Activated CD4-positive, alpha-beta T cell treated with anti-CD3 and anti-CD28 coated beads for 48 hours (primary cell): ENCODE data around the gene ABLIM3.
"Not testable (repeated sequence)": the region's sequence is repeated elsewhere in the genome, so short reads cannot be mapped to it uniquely, and the experiment has no call there.

Source experiments
- DNase-seq: peaks from one replicate; pipeline ENCODE4 v3.0.0-alpha.2; 2020

ABLIM3 gene

DNA sequence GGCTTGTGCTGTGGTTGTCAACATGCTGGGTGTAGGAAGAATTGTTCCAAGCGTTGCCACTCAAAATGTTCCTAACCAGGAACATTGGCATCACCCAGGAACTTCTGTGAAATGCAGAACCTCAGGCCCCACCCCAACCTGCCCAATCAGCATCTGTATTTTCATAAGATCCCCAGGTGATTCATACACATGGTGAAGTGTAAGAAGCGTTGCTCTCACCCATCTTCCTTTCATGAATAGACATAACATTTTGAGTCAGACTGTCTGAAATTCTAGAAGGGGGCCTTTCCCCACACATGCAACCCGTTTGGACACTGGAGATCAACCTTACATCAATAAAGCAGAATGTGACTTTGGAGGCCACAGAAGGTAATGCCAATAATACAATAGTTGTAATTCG lies 121.0 kb downstream of the ABLIM3 start:
- DNase-seq, result no peak

DNA sequence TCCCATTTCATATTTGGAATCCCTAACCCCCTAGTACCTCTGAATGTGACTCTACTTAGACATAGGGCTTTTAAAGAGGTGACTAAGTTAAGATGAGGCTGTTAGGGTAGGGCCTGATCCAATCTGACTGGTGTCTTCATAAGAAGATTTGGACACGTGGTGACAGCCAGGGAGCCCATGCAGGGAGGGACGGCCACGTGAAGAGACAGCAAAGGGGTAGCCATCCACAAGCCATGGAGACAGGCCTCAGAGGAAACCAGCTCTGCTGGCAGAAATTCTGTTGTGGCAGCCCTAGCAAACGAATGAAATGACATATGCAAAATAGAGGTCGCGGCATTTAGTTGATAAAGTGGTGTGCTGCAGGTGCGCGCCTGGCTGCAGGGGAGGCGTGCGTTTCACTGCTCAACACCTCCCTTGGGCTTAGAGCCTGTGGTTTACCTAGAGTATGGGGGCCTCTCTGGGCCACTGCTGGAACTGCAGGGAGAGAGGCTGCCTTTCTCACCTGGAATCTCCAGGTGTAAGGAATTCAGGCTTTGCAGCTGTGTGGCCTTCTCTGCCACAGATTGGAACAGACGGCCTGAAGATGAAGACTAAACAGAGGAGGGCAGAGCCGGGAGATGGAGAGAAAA lies 123.3 kb downstream of the ABLIM3 start:
- peak; percentile 55 for DNase-seq

DNA sequence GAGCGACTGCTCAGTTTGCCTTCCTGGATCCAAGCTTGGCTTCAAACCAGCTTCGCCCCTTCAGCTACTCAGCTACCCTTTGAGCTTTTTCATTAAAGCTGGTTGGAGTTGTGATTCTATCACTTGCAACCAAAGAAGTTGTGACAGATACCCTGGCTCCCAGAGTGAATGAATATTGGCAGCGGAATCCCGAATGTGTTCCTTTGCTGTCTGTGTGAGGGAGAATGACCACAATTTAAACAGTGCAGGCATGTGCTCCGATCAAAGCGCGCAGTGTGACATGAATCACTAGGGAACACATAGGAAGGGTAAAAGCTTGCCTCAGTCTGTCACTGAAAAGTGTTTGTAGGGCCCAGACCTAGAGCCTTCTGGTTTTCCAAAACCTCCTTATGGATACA lies 123.8 kb downstream of the ABLIM3 start:
- DNase-seq, result no peak

DNA sequence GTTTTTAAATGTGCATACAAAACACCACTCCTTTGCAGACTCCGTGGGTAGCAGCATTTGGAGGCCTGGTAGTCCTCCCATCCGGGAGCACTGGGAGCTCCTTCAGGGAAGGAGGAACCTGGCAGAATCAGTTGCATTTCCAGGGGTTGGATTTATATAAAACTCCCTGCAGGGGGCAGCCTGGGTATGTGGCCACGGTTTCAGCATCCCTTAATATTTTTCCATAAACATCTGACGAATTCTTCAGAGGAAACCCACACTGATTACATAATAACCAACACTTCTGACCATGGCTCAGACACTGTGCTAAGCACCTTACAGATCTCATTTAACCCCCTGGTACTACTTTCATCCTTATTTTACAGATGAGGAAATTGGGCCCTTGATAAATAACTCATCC lies 124.3 kb downstream of the ABLIM3 start:
- no peak for DNase-seq

DNA sequence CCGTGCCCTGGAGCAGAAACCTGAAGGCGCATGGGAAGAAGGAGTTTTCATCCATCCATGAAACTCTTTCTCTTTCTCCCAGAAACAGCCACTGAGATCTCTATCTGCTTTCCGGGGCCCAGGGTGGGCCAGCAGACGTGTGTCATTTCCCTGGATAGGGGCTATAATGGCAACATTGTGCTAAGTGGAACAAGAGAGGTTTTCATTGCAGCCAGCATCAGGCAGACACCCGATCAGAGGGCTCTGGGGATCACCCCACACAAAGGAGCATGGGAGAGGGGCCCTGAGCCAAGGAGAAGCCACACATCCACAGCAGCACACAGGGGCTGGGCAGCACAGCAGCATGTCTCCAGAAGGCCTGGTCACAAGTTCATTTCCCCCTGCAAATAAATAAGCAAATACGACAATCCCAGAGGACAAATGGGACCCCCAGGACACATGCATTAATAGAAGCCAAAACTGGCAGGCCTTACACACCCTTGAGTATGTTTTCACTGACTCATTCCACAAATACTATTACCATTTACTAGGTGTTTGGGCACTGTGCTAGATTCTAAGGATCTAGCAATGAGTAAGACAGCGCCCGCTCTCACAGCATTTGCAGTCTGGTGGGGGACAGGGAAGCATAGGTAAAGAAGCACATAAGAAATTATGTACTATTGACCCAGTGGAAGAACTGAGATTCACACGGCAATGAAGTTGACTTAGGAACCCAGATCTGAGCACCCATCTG lies 126.1 kb downstream of the ABLIM3 start:
- DNase-seq, result no peak

DNA sequence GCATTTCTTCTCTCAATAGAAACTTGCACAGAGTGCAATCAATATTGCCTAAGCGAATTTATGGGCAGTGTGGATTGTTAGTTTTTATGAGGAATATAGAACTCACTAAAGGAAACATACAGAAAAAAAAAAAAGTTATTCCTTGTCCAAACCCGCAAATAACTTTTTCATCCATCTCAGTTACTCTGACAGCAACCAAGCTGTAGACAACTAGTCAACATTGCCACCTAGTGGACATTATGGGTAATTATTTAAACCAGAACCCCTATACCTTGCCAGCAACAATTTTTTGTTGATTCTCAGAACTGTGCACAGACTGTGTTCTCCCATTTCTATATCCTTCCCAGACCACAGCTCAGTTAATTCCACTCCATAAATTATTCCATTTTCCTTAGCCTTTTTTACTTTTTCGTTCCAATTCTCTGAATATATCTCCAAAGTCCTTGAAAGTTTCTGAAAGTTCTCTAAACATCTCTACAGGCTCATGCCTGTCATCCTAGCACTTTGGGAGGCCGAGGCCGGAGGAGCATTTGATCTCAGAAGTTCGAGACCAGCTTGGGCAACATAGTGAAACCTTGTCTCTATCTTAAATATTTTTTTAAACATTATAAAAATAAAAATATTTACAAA lies 127.8 kb downstream of the ABLIM3 start:
- DNase-seq, result no peak

DNA sequence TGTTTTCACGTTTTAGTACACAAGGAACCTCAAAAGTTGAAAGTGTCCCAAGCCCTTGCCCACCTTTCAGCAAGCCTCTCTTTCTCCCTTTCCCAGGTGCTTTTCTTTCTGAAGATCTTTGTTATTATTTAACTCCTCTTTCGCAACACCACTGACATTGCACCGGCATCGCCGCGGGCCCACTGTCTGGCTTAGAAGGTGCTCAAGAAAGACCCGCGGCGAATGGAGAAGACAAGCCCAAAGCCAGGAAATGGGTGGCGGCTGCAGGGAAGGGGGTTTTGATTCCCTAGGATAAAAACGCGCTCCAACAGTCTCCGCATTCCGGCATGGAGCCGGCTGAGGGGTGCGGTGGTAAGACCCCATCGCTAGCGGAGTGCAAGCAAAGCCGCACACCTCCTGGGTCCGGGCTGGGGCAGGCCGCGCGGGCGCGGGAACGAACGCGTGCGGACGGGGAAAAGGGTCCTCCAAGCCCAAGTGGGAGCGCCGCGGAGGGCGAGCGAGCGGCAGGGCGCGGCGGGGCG lies 130.0 kb downstream of the ABLIM3 start:
- no peak for DNase-seq

DNA sequence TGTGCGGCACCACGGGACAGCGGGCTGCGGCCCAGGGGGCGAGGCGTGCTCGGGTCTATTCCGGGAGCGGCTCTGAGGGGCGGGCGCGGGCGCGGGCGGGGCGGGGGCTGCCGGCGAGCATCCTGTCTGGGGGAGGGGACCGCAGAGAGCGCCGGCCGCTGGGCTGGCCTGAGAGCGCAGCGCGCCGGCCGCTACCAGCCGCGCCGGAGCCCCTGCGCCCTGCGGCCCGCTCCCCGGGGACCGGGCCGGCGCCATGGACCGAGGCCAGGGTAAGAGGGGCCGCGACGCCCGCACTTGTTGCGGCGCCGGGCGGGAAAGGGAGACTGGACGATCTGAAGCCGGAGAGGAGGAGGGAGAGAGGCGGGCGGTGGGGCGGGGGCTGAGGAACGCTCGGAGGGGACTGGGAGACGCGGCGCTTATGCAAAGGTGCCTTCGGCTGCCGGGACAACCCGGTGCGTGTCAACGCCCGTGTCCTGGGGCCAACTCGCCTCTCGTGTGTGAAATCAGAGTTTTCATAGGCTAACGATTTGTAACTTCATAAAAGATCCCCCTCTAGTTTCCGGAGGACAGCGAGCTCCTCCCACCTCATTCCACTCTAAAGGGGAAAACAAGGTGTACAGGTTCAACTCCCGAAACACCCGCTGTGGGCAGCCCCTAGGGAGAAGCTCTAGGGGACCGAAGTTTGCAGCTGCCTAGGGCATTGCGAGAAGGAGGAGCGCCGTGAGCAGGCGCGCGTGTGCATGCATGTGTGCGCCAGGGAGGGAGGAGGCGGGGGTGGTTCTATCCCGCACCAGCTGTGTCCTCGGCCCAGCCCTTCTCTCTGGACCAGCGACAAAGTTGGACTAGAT lies 130.6 kb downstream of the ABLIM3 start, which contains the start of gene AFAP1L1:
TSS of gene AFAP1L1 (plus strand) at position 144 of the 848 bp plus-strand sequence. CDS start at position 254, 110 bp downstream.
- peak; percentile 27 for DNase-seq

DNA sequence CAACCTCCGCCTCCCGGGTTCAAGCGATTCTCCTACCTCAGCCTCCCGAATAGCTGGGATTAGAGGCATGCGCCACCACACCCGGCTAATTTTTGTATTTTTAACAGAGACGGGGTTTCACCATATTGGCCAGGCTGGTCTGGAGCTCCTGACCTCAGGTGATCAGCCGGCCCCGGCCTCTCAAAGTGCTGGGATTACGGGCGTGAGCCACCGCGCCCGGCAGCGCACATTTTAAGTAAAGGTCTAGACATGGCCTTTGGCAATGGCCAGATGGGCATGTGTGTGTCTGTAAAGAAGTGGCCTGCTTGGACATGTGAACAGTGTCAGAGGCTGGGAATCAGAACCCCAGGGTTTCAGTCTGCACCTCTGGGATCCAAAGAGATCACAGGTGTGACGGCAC lies 131.5 kb downstream of the ABLIM3 start:
- DNase-seq, result not testable (repeated sequence)

DNA sequence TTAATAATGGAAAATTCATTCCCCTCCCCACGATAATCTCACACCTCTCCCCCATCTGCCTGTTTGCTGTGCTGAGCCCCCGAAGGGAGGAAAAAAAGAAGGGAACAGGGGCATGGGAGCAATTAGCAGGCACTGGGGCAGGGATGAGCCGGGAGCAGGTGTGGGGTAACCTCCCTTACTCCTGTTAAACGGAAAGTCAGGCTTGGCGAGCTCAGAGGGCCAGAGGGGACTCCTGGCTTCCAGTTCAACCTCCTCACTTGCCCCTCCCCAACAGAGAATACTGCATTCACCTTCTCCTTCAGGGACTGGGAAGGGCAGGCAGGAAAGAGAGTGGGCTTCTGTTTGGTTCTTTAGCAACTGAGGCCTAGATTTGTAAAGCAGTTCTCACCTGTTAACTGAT lies 131.9 kb downstream of the ABLIM3 start:
- DNase-seq, result no peak

DNA sequence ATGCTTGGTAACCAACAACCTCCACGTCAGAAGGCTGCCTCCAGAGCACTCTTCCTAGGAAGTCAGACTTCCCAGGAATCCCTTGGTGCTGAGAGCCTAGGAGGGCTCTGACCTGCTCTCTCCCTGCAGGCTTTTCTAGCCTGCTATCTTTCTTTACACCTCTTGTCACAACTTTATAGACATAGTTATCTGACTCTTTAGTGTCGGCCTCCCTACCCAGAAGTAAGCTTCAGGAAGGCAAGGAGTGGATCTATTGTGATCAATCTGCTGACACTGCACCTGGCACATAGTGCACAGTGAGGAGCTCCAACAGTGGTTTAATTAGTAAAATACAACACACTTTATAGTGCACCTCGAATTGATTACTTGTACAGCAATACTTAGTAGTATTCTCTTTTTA lies 132.7 kb downstream of the ABLIM3 start:
- no peak for DNase-seq

DNA sequence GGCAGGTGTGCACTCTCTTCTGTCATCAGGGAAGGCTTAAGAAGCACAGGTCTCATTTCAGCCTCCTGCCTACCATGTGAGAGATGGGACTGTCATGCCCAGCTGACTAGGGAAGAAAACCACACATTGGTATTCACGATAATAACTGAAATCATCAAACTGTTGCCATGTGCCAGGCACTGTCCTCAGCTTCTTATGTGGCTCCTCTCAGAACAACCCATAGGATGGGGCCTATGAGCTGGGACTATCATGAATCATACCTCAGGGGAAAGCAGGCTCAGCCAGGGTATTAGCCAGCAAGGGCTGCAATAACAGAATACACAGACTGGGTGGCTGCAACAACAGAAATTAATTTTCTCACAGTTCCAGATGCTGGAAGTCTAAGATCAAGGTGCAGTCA lies 133.6 kb downstream of the ABLIM3 start:
- no peak for DNase-seq

DNA sequence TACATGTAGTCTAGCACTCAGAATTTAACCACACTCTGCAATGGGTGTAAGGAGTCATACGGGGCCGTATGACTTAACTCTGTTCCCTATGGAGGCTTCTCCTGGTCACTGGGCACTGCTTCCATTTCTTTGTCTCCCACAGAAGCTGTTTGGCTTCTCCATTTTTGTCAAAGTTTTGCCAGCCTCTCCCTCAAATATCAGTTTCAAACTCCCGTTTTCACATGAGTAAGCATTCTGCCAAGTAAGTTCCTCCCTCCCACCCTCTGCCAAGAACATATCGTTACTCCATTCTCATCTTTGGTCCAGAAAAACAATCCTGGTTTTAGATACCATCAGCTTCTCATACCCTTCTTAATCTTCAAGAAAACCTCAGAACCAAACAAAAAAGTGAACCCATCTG lies 136.5 kb downstream of the ABLIM3 start:
- no peak for DNase-seq

DNA sequence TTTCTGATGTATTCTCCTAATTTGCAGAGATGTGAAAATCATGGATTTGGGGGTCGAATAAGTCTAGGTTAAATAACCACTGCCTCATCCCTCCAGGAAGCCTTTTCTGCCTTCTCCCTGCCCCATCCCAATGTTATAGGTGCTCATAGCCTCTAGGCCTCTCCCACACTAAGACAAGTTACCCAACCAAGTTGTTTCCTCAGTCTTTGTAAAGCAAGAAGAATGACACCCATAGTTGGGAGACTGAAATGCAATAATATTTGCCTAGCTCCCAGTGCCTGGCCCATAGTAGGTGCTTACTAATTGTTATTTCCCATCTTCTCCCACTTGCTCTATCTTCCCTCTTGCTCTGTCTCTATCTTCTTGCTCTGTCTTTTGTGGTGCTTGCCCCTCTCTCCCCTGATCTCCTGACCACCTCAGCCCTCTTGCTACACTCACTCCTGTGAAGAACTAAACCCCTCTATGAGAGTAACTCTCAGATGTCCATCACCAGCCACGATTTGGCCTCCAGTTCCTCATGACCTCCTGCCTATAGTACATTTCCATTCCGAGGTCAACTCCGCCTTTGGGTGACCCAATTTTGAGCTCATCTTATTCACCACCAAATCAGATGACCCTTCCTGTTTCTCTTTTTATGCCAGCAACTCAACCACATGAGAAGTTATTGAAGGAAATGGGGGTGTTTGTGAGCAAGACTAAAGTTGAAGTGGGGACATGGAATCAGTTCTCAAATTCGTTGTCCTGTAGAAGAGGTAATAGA lies 137.3 kb downstream of the ABLIM3 start:
- no peak for DNase-seq

DNA sequence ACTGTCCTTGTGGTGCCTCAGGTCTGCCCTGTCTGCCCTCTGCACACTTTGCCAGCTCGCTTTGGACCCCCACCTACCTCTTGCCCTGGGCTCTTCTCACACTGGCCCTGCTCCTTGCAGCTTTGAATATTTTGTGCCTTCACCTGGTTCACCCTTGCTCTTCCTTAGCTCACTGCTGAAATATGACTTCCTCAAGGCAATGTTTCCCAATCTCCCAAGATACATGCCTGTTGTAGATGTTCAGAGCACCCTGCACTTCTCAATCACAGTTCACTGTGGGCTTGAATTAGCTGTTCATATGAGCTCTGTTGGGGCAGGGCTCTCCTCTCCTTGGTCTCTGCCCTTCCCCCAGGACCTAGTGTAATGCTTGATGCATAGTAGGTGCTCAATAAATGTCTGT lies 138.4 kb downstream of the ABLIM3 start:
- DNase-seq, result no peak

DNA sequence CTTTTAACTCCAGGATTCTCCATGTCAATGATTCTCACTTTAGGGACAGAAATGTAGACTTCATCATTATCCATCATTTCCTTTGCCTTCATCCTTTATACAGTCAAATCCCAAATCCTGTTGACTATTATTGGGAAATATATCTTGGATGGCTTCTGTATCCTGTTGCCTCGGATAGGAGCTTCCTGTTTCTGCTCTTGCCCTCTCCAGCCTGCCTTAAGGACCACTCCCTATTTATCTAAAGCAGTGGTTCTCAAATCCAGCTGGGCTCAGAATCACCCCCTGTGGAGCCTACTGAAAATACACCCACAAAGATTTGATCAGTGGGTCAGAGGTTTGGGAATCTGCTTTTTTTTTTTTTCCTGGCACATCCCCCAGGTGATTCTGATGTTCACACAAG lies 138.8 kb downstream of the ABLIM3 start:
- DNase-seq, result no peak

DNA sequence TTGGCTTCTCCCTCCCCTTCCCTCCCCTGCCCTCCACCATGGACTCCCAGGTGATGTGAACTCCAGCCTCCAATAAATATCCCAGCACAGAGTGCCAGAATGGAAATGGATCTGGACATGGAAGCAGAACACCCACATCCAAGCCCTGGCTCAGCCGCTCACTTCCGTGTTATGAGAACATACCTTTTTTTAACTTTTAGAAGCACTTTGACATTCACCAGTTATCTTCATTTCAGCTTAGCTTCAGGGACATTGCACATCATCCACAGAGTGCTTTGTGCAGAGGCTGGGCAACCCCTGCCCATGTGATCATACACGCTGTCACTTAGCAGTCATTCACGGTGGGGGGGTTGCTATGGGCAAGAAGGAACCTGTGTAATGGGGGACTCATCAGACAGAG lies 139.5 kb downstream of the ABLIM3 start:
- DNase-seq, result no peak

DNA sequence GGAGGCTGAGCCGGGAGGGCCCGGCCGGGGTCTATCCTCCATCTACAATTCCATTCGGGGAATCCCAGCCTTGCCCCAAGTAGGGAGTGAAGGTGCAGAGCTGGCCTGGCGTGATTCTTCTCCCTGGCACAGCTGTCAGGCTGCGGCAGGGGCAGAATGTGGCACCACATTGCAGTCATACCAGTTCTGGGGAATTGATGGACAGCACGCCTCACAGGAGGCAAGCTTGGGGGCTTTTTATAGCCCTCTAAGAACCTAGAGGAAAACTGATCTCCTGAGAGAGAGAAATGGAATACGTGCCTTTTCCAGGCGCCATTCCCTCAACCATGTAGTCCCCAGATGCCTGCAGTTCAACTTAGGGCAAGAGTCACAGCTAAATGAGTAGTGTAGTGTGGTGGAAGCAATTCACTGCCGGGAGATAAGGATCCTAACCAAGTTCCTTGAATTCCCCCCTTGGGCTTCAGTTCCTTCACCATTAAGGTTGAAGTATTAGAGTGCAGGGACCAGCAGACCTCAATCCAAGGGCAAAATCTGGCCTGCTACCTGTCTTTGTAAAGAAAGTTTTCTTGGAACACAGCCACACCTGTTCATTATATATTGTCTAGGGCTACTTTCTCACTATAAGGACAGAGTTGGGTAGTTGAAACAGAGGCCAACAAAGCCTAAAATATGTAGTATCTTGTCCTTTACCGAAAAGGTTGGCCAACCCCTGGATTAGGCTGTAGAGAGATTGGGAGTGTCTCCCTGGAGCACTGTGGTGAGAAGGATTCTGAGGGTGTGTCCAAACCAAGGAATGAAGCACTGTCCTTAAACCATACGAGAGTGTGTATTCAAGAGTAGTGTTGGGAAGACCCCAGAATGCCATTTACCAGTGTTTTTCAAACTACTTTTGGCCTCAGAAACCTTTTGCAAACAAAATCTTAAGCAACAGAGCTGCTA lies 141.0 kb downstream of the ABLIM3 start:
- no peak for DNase-seq

DNA sequence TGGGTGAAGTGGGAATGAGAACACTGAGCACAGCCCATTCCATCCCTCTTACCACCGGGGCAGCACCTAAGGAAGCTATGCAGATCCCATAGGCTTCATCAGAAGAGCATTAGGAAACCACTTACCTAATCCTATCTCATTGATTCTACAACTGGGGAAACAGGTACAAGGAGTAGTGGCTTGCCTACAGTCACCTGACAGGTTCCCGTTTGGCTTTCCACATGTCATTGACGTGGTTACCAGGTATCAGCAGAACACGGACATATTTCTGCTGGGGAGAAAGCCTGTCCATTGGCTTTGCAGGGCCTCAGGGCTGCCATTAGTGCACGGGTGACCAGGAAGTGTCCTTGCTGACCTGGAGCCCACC lies 141.7 kb downstream of the ABLIM3 start:
- no peak for DNase-seq

DNA sequence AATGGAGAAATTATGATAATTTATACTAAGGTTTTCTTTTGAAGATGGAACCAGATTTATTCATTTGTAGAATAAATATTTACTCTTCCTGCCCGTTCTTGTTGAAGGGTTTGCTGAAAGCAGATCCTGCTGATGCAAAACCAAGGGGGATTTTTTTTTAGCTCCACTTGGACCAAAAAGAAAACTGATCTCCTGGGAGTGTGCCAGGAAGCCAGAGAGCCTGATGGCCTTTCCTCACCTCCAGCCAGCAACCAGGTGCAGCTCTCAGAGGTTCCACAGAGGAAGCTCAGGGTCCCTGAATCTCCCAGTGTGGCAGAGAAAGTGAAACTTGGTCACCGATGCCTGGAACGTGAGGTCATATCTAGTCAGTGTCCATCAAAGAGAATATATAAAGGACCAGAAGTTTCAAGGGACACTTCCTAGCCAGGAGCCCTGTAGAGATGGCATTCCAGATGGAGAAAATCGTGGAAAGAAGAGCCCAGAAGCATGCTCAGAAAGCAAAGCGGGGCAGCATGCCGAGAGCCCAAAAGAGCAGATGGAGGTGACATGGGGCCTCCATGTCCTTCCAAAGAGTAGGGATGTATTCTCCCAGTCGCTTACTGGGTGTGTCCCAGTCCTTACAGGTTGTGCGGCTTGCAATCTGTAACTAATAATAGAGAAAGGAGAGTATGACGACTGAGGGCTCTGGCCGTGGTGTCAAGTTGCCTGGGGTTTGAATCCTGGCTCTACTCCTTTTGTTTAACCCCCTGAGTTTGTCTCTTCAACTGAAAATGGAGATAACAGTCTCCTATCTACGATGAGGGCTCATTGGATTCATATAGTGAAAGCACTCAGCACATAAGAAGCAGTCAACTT lies 142.6 kb downstream of the ABLIM3 start:
- no peak for DNase-seq
